Small intestine (tissue), 7 donors: ENCODE results near the gene PRMT7. TPM values are rescaled to one million over a fixed set of nuclear protein-coding genes. Genes with fewer than 3 reads are reported as not detected.

ENCODE experiments used
- DNase-seq, 2 donors: peaks; one replicate each; pipeline versions ENCODE4 v3.0.0 to v3.0.0-alpha.2; 2013
- FAIRE-seq: peaks from 2 replicates; lab custom pipeline; 2012; peaks lifted over from hg19 to GRCh38; lab: Jason Lieb, UNC
- H3K27ac ChIP-seq, 3 donors: one replicate each; pipeline ENCODE4 v1.5.1; 2013; ENCODE audit warnings: low read length in 2 of 3, mild to moderate bottlenecking in 2 of 3, control low read depth in 1 of 3, inconsistent platforms in 1 of 3, low read depth in 1 of 3, moderate library complexity in 1 of 3
- H3K27me3 ChIP-seq, 3 donors: one replicate each; pipeline ENCODE4 v1.6.1; 2013; ENCODE audit warnings: low read length in 3 of 3, inconsistent platforms in 1 of 3; ENCODE audit not compliant: control insufficient read depth in 3 of 3, insufficient read depth in 3 of 3
- H3K36me3 ChIP-seq, 3 donors: one replicate each; pipeline ENCODE4 v1.6.1; 2013; ENCODE audit warnings: low read length in 3 of 3, inconsistent platforms in 1 of 3, low read depth in 1 of 3, mild to moderate bottlenecking in 1 of 3, moderate library complexity in 1 of 3; ENCODE audit not compliant: control insufficient read depth in 3 of 3, insufficient read depth in 2 of 3
- H3K4me1 ChIP-seq, 3 donors: one replicate each; pipeline ENCODE4 v1.6.1; 2013; ENCODE audit warnings: low read length in 2 of 3, inconsistent platforms in 1 of 3, low read depth in 1 of 3, mild to moderate bottlenecking in 1 of 3, moderate library complexity in 1 of 3; ENCODE audit not compliant: control insufficient read depth in 3 of 3, insufficient read depth in 2 of 3
- H3K4me3 ChIP-seq, 3 donors: one replicate each; pipeline ENCODE4 v1.5.1; 2013; ENCODE audit warnings: low read length in 3 of 3, control low read depth in 1 of 3, inconsistent platforms in 1 of 3, low read depth in 1 of 3, mild to moderate bottlenecking in 1 of 3, moderate library complexity in 1 of 3
- H3K9me3 ChIP-seq, 2 donors: one replicate each; pipeline ENCODE4 v1.6.1; 2013; ENCODE audit warnings: low read depth in 1 of 2, low read length in 1 of 2; ENCODE audit not compliant: control insufficient read depth in 2 of 2, insufficient read depth in 1 of 2
- WGBS, 3 donors: extraction: QIAGEN DNeasy Blood & Tissue Kit; methylation state at CpG; one replicate each; pipeline ENCODE4 v1.1.7; 2013; 5-methylcytosine and 5-hydroxymethylcytosine counted together
- polyA plus RNA-seq, 4 donors: library from polyadenylated mRNA; stranded (reverse) in 3 of 4; unstranded in 1 of 4; fragments of 200-250 nt in 3 of 4; fragments of 120-200 nt in 1 of 4; gene quantifications; one replicate each; pipeline versions ENCODE4 v1.2.1 to v1.2.3, GENCODE V29; 2013
- donor health status: healthy with polysubstance abuse.
- donor health status: control.
- donor health status: control.
- donor health status: Bipolar disorder and iron deficiency.
- donor health status: healthy.

PRMT7 gene
- polyA plus RNA-seq, 4 donors: 13.6 to 46.3 (median 20.2) TPM

- DNase-seq (no peak), FAIRE-seq (no peak)
- 84 to 89% (median 87%) methylated on average over 13 of the region's 13 CpGs for WGBS, 3 donors
Observed at GRCh38 chr16:68378436-68379415, 67.9 kb downstream of the PRMT7 start.

GRCh38 chr16:68379472-68380347, 68.9 kb downstream of the PRMT7 start:
- 69 to 77% (median 76%) methylated on average over 18 of the region's 18 CpGs for WGBS, 3 donors
- Histone ChIP-seq H3K9me3 (no peaks in the 10 kb centered on the region), H3K4me1 (peaks cover 0 to 53% (median 0%) of the 10 kb centered on the region in 3 donors), H3K36me3 (peaks cover 0 to 76% (median 12%) of the 10 kb centered on the region in 3 donors), H3K27ac (no peak overlapping the region), H3K4me3 (no peak overlapping the region), H3K27me3 (no peaks in the 10 kb centered on the region)
- FAIRE-seq (no peak), DNase-seq (no peak)

More at GRCh38 chr16:68378436-68379415, 67.9 kb downstream of the PRMT7 start:
- Histone ChIP-seq H3K36me3 (peaks cover 0 to 83% (median 15%) of the 10 kb centered on the region in 3 donors), H3K4me1 (peaks cover 0 to 53% (median 0%) of the 10 kb centered on the region in 3 donors), H3K27me3 (no peaks in the 10 kb centered on the region), H3K27ac (no peak overlapping the region), H3K4me3 (no peak overlapping the region), H3K9me3 (no peaks in the 10 kb centered on the region)

DNA sequence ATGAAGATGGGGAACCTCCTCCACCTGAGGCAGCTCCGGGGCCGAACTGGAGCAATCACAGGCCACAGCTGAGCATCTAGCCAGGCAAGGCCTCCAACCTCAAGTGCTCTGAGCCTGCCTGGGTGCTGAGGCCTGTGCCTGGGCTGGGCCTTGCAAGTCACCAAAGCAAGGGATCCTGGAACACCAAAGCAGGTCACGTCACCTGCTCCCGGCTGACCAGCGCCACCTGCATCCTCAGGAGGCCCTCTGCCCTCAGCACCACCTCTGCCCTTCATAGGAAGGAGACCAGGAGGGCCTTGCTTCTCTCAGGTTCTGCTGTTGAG, 69.5 kb downstream of the PRMT7 start:
- Histone ChIP-seq H3K4me1 (peaks cover 0 to 53% (median 0%) of the 10 kb centered on the region in 3 donors), H3K4me3 (no peak overlapping the region), H3K27me3 (no peaks in the 10 kb centered on the region), H3K9me3 (no peaks in the 10 kb centered on the region), H3K27ac (no peak overlapping the region), H3K36me3 (peaks cover 0 to 74% (median 12%) of the 10 kb centered on the region in 3 donors)
- 63 to 83% (median 79%) methylated on average over 5 of the region's 5 CpGs for WGBS, 3 donors
- FAIRE-seq: no peak
- DNase-seq: no peak

GRCh38 chr16:68380676-68381362, 70.0 kb downstream of the PRMT7 start:
- DNase-seq (no peak), FAIRE-seq (no peak)
- H3K36me3 ChIP-seq: peaks cover 0 to 69% (median 11%) of the 10 kb centered on the region in 3 donors
- H3K9me3 ChIP-seq: no peaks in the 10 kb centered on the region
- no peak overlapping the region for H3K27ac ChIP-seq
- 88 to 92% (median 90%) methylated on average over 10 of the region's 10 CpGs for WGBS, 3 donors
- H3K27me3 ChIP-seq: no peaks in the 10 kb centered on the region
- H3K4me1 ChIP-seq: peaks cover 0 to 54% (median 0%) of the 10 kb centered on the region in 3 donors
- H3K4me3 ChIP-seq: no peak overlapping the region

DNA sequence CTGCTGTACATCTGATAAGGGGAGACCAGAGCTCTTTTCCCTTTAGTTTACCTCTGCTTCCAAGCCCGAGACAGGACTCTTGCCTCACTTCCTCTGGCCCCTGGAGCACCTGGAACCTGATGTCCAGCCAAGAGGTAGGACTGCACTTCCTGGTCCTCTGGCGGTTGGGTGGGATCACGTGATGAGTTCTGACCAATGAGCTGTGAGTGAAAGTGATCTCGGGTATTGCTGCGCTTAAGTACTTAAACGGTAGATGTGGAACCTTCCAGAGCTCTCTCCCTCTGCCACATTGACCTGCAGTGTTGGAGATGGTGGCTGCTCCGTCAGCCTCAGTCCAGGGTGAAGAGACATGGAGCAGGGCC, 70.5 kb downstream of the PRMT7 start:
- H3K9me3 ChIP-seq: no peaks in the 10 kb centered on the region
- H3K36me3 ChIP-seq: peaks cover 0 to 64% (median 9%) of the 10 kb centered on the region in 3 donors
- DNase-seq (no peak), FAIRE-seq (no peak)
- 86 to 94% (median 92%) methylated on average over 7 of the region's 7 CpGs for WGBS, 3 donors
- peaks cover 0 to 58% (median 0%) of the 10 kb centered on the region in 3 donors for H3K4me1 ChIP-seq
- H3K27ac ChIP-seq: no peak overlapping the region
- H3K27me3 ChIP-seq: no peaks in the 10 kb centered on the region
- H3K4me3 ChIP-seq: no peak overlapping the region

DNA sequence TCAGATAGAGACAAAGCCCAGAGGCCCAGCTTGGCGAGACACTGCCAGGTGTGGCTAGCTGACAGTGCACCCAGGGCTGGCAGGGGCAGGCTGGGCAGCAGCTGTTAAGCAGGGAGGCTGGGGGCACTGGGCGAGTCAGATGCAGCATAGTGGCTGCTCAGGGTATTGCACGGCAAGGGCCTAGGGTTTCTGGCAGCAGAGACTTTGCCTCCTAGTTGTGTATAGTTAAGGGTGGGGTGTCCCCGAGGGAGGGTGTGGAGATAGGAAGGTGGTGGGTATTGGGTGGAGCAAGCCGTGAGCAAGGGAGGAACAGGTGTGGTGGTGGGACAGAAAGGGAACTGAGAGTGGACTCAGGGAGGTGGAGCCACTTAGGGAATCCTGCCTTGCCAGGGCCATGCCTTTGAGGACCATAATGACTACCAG, 71.5 kb downstream of the PRMT7 start:
- FAIRE-seq (no peak), DNase-seq (peak; percentile 91 to 98)
- no peak overlapping the region for H3K4me3 ChIP-seq
- peaks cover 0 to 54% (median 4%) of the 10 kb centered on the region in 3 donors for H3K36me3 ChIP-seq
- H3K4me1 ChIP-seq: peaks cover 0 to 62% (median 0%) of the 10 kb centered on the region in 3 donors
- H3K27ac ChIP-seq: peak overlapping the region; percentile 32 to 100 (median 56)
- 7 to 47% (median 31%) methylated on average over 5 of the region's 5 CpGs for WGBS, 3 donors
- H3K9me3 ChIP-seq: no peaks in the 10 kb centered on the region
- H3K27me3 ChIP-seq: no peaks in the 10 kb centered on the region

DNA sequence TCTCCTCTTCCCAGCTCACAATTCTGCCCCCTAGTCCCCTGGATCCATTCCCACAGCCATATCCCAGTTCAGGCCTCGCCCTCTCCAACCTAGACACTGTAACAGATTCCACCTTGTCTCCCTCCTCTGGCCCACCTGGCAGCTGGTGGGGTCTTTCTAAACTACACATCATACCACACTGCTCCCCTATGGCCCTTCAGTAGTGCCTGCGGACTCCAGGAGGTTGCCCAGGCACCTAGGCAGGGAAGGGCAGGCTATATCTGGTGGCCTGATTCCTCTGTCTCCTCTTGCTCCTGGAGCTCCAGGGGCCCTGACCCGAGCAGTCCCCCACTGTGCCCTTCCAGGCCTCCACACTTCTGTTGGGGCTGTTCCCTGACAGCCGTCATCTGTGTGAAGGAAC, 73.0 kb downstream of the PRMT7 start:
- 81 to 90% (median 82%) methylated on average over 4 of the region's 4 CpGs for WGBS, 3 donors
- peak overlapping the region in 2 of 3 donors; percentile 55 to 62 for H3K4me3 ChIP-seq
- DNase-seq: no peak
- peak overlapping the region; percentile 15 to 100 (median 88) for H3K27ac ChIP-seq
- no peaks in the 10 kb centered on the region for H3K27me3 ChIP-seq
- H3K36me3 ChIP-seq: peaks cover 0 to 41% (median 4%) of the 10 kb centered on the region in 3 donors
- no peak for FAIRE-seq
- peaks cover 0 to 76% (median 3%) of the 10 kb centered on the region in 3 donors for H3K4me1 ChIP-seq
- no peaks in the 10 kb centered on the region for H3K9me3 ChIP-seq
